Heart right ventricle (tissue), 16 donors: ENCODE data around the gene TEKT2. TPM values are rescaled to one million over a fixed set of nuclear protein-coding genes. Genes with fewer than 3 reads are reported as not detected.

ENCODE experiments used
- ATAC-seq, 8 donors: fragments of 200-7000 bp; cut with Tn5 transposase; one replicate each; pipeline ENCODE4 v1.9.1; 2020; ENCODE audit warnings: mild to moderate bottlenecking in 8 of 8, moderate library complexity in 8 of 8, moderate number of reproducible peaks in 1 of 8
- DNase-seq, 2 donors: peaks; one replicate each; pipeline ENCODE4 v3.0.0-alpha.2; 2020
- H3K27ac ChIP-seq, 10 donors: fragments of 200-600 bp; sonication (generic) in 2 of 10; one replicate each; pipeline versions ENCODE4 v1.5.0 to v1.8.0; 2020 to 2022; ENCODE audit warnings: mild to moderate bottlenecking in 3 of 10
- H3K27me3 ChIP-seq, 7 donors: fragments of 200-600 bp; one replicate each; pipeline ENCODE4 v1.8.0; 2021 to 2022; ENCODE audit warnings: mild to moderate bottlenecking in 2 of 7
- H3K36me3 ChIP-seq, 9 donors: fragments of 200-600 bp; sonication (generic) in 1 of 9; one replicate each; pipeline versions ENCODE4 v1.5.0 to v1.8.0; 2020 to 2022; ENCODE audit warnings: mild to moderate bottlenecking in 2 of 9
- H3K4me1 ChIP-seq, 9 donors: fragments of 200-600 bp; sonication (generic) in 1 of 9; one replicate each; pipeline versions ENCODE4 v1.5.0 to v1.8.0; 2020 to 2022; ENCODE audit warnings: mild to moderate bottlenecking in 4 of 9
- H3K4me3 ChIP-seq, 10 donors: fragments of 200-600 bp; sonication (generic) in 2 of 10; one replicate each; pipeline versions ENCODE4 v1.5.0 to v1.8.0; 2020 to 2022; ENCODE audit warnings: mild to moderate bottlenecking in 7 of 10, moderate library complexity in 2 of 10
- H3K9me3 ChIP-seq, 11 donors: fragments of 200-600 bp in 10 of 11; sonication (generic) in 2 of 11; one replicate each; pipeline versions ENCODE4 v1.5.0 to v1.8.0; 2013 to 2022; ENCODE audit warnings: mild to moderate bottlenecking in 2 of 11, control low read depth in 1 of 11, moderate library complexity in 1 of 11
- CTCF ChIP-seq, 9 donors: fragments of 200-600 bp; sonication (generic) in 2 of 9; IDR thresholded peaks; one replicate each; pipeline versions ENCODE4 v1.5.0 to v1.8.0; 2021 to 2022; ENCODE audit warnings: antibody characterized with exemption in 9 of 9, mild to moderate bottlenecking in 5 of 9, moderate library complexity in 1 of 9
- WGBS, 2 donors: extraction: QIAGEN DNeasy Blood & Tissue Kit; methylation state at CpG; one replicate each; pipeline ENCODE4 v1.1.7; 2013; ENCODE audit warnings: inconsistent platforms in 1 of 2; 5-methylcytosine and 5-hydroxymethylcytosine counted together
- intact Hi-C, 10 donors: fragments of 100-400 bp; cut with DNase I; formaldehyde crosslinking; loops; one replicate each; pipeline versions ENCODE4 v1.11.1 to v1.14.2; 2022
- polyA plus RNA-seq, 2 donors: library from polyadenylated mRNA; stranded (reverse); fragments of 200-250 nt; gene quantifications; one replicate each; pipeline ENCODE4 v1.2.3, GENCODE V29; 2013
- total RNA-seq, 10 donors: library from RNA; stranded (reverse); fragmentation: NEBNext Ultra II Directional in 3 of 10; extraction: Animal tissue kit (Norgen Biotek cat#: 25700) in 3 of 10; gene quantifications; one replicate each; pipeline versions ENCODE4 v1.2.1 to v1.2.4, GENCODE V29; 2021 to 2023
- donor health status: Arrhythmogenic right ventricular cardiomyopathy.
- donor health status: ischemic (EF 13 %, LVEDD 7.1; RV severe dilation, severe dysfunction).
- donor health status: healthy with polysubstance abuse.
- donor health status: DM: no; HTN: yes; CAD: no.
- donor health status: DM: no; HTN: no; CAD: no.
- donor health status: ischemic (EF 25% LVEDD 6.9; RV normal size, moderate dysfunction).
- donor health status: ischemic (EF 25% LVEDD 5.7; RV mildly dilated, moderate dysfunction).
- donor health status: healthy.
- donor health status: DM: yes; HTN: yes; CAD: no.
- donor health status: Ischemic cardiomyopathy.
- donor health status: ischemic (EF 35%, LVEDD 5.7; RV mildly dilated, moderate dysfunction).
- donor health status: nonischemic (EF 11% LVEDD 7.7; RV severe dilation, severe dysfunction).
- donor health status: DM: yes; HTN: yes; CAD: no.
- donor health status: PGD.
- donor health status: ischemic (EF 29% LVEDD 5.4; RV normal size, mild dysfunction).
- donor health status: nonischemic (EF 23%, LVEDD 6.1; RV moderate dilation, normal function).

Gene TEKT2
- total and polyA plus RNA-seq, 12 donors = 0.06 TPM; not detected in 11

DNA sequence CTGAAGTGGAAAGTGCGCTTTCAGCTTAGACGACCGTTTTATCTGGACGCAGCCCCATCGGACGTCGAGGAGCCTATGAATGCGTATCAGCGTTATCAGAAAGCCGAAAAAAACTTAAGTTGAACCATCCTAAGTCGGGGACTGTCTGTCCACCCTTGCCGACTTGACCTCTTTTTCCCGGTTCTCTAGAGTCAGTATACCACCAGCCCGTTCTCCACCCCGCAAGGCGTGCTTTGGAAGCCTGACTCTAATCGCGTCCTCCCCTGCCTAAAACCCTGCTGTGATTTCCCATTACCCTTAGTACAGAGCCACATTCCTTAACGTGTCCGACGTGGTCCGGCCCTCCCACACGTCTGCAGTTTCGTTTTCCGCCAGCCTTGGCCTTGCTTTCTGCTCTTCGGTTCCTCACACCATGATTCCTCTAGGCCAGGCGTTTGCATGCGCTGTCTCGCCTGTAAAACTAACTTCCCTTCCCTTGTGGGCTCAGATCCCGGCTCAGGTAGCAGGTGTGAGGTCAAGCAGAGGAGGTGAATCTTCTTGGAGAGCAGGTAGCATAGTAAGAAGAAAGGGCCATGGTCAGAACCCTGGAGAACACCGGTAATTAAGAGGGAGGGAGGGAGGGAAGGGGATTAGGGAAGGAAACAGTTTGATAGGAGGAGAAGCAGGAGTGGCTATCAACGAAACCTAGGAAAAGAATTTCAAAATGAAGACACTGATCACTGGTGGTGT lies 5.7 kb downstream of the TEKT2 start:
- no peak for TF ChIP-seq CTCF (IDR thresholded peaks at IDR 0.05)
- intact Hi-C loops = loop anchor here in 7 of 10 donors (5.0 to 10.0 kb wide), 7 partner anchors 125 to 335 kb away; partner anchors contain the start of genes AGO1 (in 2 of the 7) and AGO3 (in 1 of the 7)
- ATAC-seq = no peak
- Histone ChIP-seq H3K36me3 (peaks cover 0 to 46% (median 24%) of the 10 kb centered on the region in 9 donors), H3K27ac (peak overlapping the region; percentile 74 to 98 (median 90)), H3K27me3 (peaks cover under 1 to 16% (median 13%) of the 10 kb centered on the region in 7 donors), H3K4me1 (peaks cover 3 to 53% (median 46%) of the 10 kb centered on the region in 9 donors), H3K9me3 (no peaks in the 10 kb centered on the region), H3K4me3 (peak overlapping the region; percentile 81 to 99 (median 92))
- WGBS, 2 donors = 8% methylated on average over 32 of the region's 32 CpGs
- no peak for DNase-seq

- Histone ChIP-seq H3K4me3 (no peak overlapping the region), H3K27ac (no peak overlapping the region), H3K36me3 (peaks cover 0 to 61% (median 24%) of the 10 kb centered on the region in 9 donors), H3K27me3 (peaks cover 0 to 1% (median 0%) of the 10 kb centered on the region in 7 donors), H3K9me3 (no peaks in the 10 kb centered on the region), H3K4me1 (peaks cover 3 to 64% (median 57%) of the 10 kb centered on the region in 9 donors)
- no peak for ATAC-seq
- no peak for TF ChIP-seq CTCF (IDR thresholded peaks at IDR 0.05)
- 93 to 94% methylated on average over 4 of the region's 4 CpGs for WGBS, 2 donors
- DNase-seq = no peak
- intact Hi-C loops = loop anchor here in 4 of 10 donors (10.0 kb wide), 4 partner anchors 124 to 334 kb away; no protein-coding TSS in a partner anchor
Observed at GRCh38 chr1:36091141-36091540, 7.2 kb downstream of the TEKT2 start.

GRCh38 chr1:36091698-36092097 lies 7.8 kb downstream of the TEKT2 start:
- no peaks in the 10 kb centered on the region for H3K9me3 ChIP-seq
- H3K4me3 ChIP-seq = no peak overlapping the region
- ATAC-seq (no peak), DNase-seq (no peak)
- H3K36me3 ChIP-seq = peaks cover 0 to 67% (median 26%) of the 10 kb centered on the region in 9 donors
- H3K27me3 ChIP-seq = no peaks in the 10 kb centered on the region
- no peak overlapping the region for H3K27ac ChIP-seq
- 95 to 96% methylated on average over 13 of the region's 13 CpGs for WGBS, 2 donors
- peaks cover 3 to 68% (median 59%) of the 10 kb centered on the region in 9 donors for H3K4me1 ChIP-seq
- no peak for TF ChIP-seq CTCF (IDR thresholded peaks at IDR 0.05)
- intact Hi-C loops = loop anchor here in 4 of 10 donors (10.0 kb wide), 4 partner anchors 123 to 333 kb away; no protein-coding TSS in a partner anchor

- Histone ChIP-seq H3K27ac (no peak overlapping the region), H3K36me3 (peaks cover 0 to 69% (median 26%) of the 10 kb centered on the region in 9 donors), H3K27me3 (no peaks in the 10 kb centered on the region), H3K9me3 (no peaks in the 10 kb centered on the region), H3K4me1 (peaks cover 3 to 68% (median 59%) of the 10 kb centered on the region in 9 donors), H3K4me3 (no peak overlapping the region)
- no peak for DNase-seq
- ATAC-seq = no peak
- no peak for TF ChIP-seq CTCF (IDR thresholded peaks at IDR 0.05)
- intact Hi-C loops = loop anchor here in 4 of 10 donors (10.0 kb wide), 4 partner anchors 123 to 333 kb away; no protein-coding TSS in a partner anchor
- 93 to 94% methylated on average over 17 of the region's 17 CpGs for WGBS, 2 donors
Observed at GRCh38 chr1:36092166-36092797, 8.4 kb downstream of the TEKT2 start.
